HG03175 (cell line): Measurements from ENCODE around the gene TEC.

Experiments used
- ATAC-seq: cut with Tn5 transposase; IDR thresholded peaks from one replicate; pipeline ENCODE4 v1.9.1; 2021; ENCODE audit warnings: mild to moderate bottlenecking, moderate library complexity; ENCODE audit not compliant: unreplicated experiment

TEC gene

GRCh38 chr4:48270523-48270897 is 872 bp upstream of the TEC start:
- ATAC-seq = no peak

- ATAC-seq = peak; percentile 86
These were observed 354 bp upstream of the TEC start for GRCh38 chr4:48269861-48270522.

- ATAC-seq = no peak
These were observed 2.1 kb downstream of the TEC start for GRCh38 chr4:48267574-48267973.

- no peak for ATAC-seq
These were observed 2.9 kb downstream of the TEC start for GRCh38 chr4:48266781-48267180.

- no peak for ATAC-seq
These were observed 6.7 kb downstream of the TEC start for GRCh38 chr4:48262926-48263325.

GRCh38 chr4:48262484-48262883 is 7.2 kb downstream of the TEC start:
- ATAC-seq = no peak

- no peak for ATAC-seq
These were observed 8.4 kb downstream of the TEC start for GRCh38 chr4:48261281-48261680.

- ATAC-seq = no peak
These were observed 9.9 kb downstream of the TEC start for GRCh38 chr4:48259748-48260147.

GRCh38 chr4:48258845-48259397 is 10.7 kb downstream of the TEC start:
- ATAC-seq = no peak

- ATAC-seq = no peak
These were observed 13.7 kb downstream of the TEC start for GRCh38 chr4:48255959-48256342.

- no peak for ATAC-seq
These were observed 14.3 kb downstream of the TEC start for GRCh38 chr4:48255072-48255958.

- ATAC-seq = no peak
These were observed 15.1 kb downstream of the TEC start for GRCh38 chr4:48254381-48255071.

- ATAC-seq = no peak
These were observed 17.3 kb downstream of the TEC start for GRCh38 chr4:48252313-48252712.

GRCh38 chr4:48250980-48251379 is 18.7 kb downstream of the TEC start:
- no peak for ATAC-seq

GRCh38 chr4:48250343-48250742 is 19.3 kb downstream of the TEC start:
- ATAC-seq = no peak

GRCh38 chr4:48249378-48249777 is 20.3 kb downstream of the TEC start:
- ATAC-seq = no peak

- no peak for ATAC-seq
These were observed 21.1 kb downstream of the TEC start for GRCh38 chr4:48248559-48248953.

GRCh38 chr4:48247878-48248558 is 21.6 kb downstream of the TEC start:
- ATAC-seq = no peak

- ATAC-seq = peak; percentile 61
These were observed 22.3 kb downstream of the TEC start for GRCh38 chr4:48247142-48247877.

GRCh38 chr4:48244665-48245064 is 25.0 kb downstream of the TEC start:
- ATAC-seq = no peak
